Thoracic aorta (tissue), 2 donors: ENCODE data around the gene DDX59. TPM values are rescaled to one million over a fixed set of nuclear protein-coding genes. Genes with fewer than 3 reads are reported as not detected.

Experiments
- ATAC-seq: fragments of 150-250 bp; one replicate; pipeline ENCODE4 v1.8.0; 2017; ENCODE audit warnings: low read depth; ENCODE audit not compliant: insufficient number of reproducible peaks, low FRiP score
- DNase-seq: peaks from one replicate; pipeline ENCODE4 v3.0.0-alpha.2; 2020; ENCODE audit warnings: low spot score
- H3K27ac ChIP-seq, 2 donors: fragments of 200-600 bp; sonication (generic); 1 replicate in 1 of 2; 2 replicates in 1 of 2; pipeline ENCODE4 v1.5.1; 2016; ENCODE audit warnings: mild to moderate bottlenecking in 2 of 2, moderate library complexity in 2 of 2
- H3K27me3 ChIP-seq: fragments of 200-600 bp; sonication (generic); replicated peaks from 2 replicates; pipeline ENCODE4 v1.6.0; 2016; ENCODE audit warnings: mild to moderate bottlenecking; ENCODE audit not compliant: insufficient read depth
- H3K36me3 ChIP-seq: fragments of 200-600 bp; sonication (generic); one replicate; pipeline ENCODE4 v1.5.1; 2016
- H3K4me1 ChIP-seq, 2 donors: fragments of 200-600 bp; sonication (generic); 1 replicate in 1 of 2; 2 replicates in 1 of 2; pipeline versions ENCODE4 v1.5.1 to v1.6.0; 2016; ENCODE audit warnings: low read depth in 2 of 2, mild to moderate bottlenecking in 1 of 2; ENCODE audit not compliant: control insufficient read depth in 1 of 2
- H3K4me3 ChIP-seq: fragments of 200-600 bp; sonication (generic); 2 replicates; pipeline ENCODE4 v1.5.1; 2016; ENCODE audit warnings: mild to moderate bottlenecking
- H3K9me3 ChIP-seq: fragments of 200-600 bp; sonication (generic); 2 replicates; pipeline ENCODE4 v1.5.1; 2016
- total RNA-seq, 2 donors: library from RNA; depleted of rRNA; stranded (reverse); fragments of >200 nt; gene quantifications; one replicate each; pipeline versions ENCODE4 v1.1.0 to v1.2.3, GENCODE V29; 2016
- TF ChIP-seq, protein P1 (sequence below): fragments of 200-600 bp; sonication (generic); IDR thresholded peaks from one replicate; pipeline ENCODE4 v1.5.1; 2019; ENCODE audit warnings: antibody characterized with exemption

The DDX59 gene
- total RNA-seq, 2 donors from 2014 or later, result 16.5 to 27.1 TPM

DNA sequence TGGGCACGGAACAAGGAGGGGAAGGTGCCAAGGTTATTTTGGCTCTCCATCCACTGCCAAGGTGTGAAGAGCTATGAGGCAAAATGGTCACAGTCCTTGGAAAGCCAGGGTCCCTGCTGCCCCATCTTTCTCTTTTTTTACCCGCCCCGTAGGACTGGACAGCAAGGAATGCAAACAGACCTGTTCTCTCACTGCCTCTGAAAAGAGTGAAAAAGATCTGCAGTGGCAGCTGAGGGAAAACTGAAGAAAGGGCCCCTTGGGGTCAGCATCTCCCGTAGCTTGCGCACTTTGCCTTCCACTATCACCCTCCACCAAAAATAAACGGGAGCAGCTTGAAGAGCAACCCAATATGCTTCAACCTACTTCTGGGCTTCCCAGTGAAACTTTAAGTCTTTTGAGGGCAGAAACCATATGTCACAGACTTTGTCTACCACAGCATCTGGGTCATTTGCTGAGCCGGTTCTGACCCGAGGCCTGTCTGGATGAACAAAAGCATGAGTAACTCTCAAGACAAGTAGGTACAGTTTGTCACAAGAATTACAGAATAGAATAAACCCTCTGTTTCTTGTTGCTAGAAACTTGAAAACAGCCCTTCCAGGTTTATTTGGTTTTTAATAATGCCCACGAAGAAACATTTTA, 39.7 kb downstream of the DDX59 start:
- DNase-seq (no peak), ATAC-seq (no peak)
- Histone ChIP-seq H3K9me3 (no peaks in the 10 kb centered on the region), H3K4me3 (no peak overlapping the region), H3K36me3 (no peaks in the 10 kb centered on the region), H3K4me1 (no peaks in the 10 kb centered on the region), H3K27me3 (no peaks in the 10 kb centered on the region), H3K27ac (no peak overlapping the region)
- TF ChIP-seq, protein P1, sequence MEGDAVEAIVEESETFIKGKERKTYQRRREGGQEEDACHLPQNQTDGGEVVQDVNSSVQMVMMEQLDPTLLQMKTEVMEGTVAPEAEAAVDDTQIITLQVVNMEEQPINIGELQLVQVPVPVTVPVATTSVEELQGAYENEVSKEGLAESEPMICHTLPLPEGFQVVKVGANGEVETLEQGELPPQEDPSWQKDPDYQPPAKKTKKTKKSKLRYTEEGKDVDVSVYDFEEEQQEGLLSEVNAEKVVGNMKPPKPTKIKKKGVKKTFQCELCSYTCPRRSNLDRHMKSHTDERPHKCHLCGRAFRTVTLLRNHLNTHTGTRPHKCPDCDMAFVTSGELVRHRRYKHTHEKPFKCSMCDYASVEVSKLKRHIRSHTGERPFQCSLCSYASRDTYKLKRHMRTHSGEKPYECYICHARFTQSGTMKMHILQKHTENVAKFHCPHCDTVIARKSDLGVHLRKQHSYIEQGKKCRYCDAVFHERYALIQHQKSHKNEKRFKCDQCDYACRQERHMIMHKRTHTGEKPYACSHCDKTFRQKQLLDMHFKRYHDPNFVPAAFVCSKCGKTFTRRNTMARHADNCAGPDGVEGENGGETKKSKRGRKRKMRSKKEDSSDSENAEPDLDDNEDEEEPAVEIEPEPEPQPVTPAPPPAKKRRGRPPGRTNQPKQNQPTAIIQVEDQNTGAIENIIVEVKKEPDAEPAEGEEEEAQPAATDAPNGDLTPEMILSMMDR, result no peak

DNA sequence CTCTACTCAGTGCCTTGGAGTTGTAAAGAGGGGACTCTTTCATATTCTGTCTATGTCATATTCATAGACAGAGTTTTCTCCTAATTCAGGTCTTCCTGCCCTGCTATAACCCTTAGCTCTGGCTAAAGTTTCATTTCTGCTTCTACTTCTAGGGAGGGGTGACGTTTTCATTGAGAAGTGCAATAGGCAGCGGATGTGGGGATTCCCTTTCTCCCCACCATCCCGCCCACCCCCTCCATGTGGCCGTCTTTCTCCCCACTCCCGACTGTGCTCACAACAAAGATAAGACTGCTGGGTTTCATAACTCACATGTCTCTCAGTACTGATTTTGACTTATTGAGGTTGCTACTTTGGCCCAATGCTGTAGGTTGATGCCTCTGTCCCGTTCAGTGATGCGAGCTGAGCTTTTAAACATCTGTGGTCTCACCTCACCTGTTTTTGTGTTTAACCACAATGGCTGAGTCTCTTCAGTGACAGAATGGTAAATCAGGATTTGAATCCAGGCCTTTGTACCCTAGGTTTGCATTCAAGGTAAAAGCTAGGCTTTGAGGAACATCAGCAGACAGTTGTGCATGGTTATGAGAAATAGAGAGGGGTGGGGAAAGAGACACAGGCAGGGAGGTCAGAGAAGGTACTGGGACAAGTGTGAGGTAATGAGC, 41.4 kb downstream of the DDX59 start:
- DNase-seq (no peak), ATAC-seq (no peak)
- no peak overlapping the region for H3K4me3 ChIP-seq
- H3K9me3 ChIP-seq, result no peaks in the 10 kb centered on the region
- TF ChIP-seq, protein P1, result no peak
- no peaks in the 10 kb centered on the region for H3K4me1 ChIP-seq
- H3K27ac ChIP-seq, result no peak overlapping the region
- H3K27me3 ChIP-seq, result no peaks in the 10 kb centered on the region
- no peaks in the 10 kb centered on the region for H3K36me3 ChIP-seq

DNA sequence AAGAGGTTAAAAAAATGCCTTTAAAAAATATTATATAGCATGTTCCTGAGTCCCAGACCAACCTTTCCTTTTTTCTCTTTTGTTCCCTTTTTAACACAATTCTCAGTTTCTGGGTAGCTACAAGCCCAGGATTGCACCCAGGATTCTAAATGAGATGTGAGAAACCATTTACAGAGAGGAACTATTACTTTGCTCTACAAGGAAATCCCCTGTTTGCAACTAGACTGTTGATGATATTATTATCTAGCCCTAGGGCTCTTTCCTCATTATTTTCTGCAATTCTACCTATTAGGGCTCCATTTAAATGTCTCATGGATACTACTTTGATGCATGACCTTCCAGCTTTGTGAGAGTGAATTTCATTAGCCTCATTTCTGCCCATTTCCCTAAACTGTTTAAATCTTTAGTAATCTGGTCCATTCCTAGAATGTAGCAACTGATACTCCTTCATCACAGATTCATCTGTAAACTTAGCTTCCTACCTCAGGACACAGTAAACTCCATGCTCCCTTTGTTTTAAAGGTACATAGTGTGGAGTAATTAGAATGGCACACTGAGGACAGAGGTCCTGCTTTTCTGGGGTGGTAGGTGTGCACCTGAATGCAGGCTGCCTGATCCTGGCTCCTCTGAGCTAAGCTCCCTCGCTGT, 42.0 kb downstream of the DDX59 start:
- no peak for DNase-seq

DNA sequence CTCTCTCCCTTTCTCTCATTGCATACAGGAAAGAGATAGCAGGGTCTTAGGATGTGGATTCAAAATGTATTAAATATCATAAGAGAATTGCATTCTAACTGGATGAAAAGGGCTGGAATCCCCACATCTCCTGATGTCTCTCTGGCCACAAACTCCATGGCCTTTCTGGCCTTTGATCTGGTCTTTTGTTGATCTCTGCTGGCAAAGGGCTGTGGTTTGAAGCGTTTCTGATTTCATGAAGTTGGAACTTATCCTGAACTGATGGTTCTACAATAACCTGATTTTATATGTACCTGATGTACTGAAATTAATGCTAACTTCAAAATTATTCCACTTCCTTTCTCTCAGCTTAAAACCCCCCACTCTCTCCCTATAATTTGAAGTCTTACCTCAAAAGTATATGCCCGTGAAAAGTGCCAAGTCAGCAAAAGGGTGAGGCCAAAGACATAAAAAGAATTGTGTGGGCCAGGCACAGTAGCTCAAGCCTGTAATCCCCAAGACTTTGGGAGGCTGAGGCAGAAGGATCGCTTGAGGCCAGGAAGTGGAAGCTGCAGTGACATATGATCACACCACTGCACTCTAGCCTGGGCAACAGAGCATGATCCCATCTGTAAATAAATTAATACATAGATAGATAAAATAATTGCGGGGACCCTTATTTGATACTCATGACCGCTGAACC, 42.7 kb downstream of the DDX59 start:
- TF ChIP-seq, protein P1, result no peak
- H3K36me3 ChIP-seq, result no peaks in the 10 kb centered on the region
- H3K9me3 ChIP-seq, result no peaks in the 10 kb centered on the region
- H3K27me3 ChIP-seq, result no peaks in the 10 kb centered on the region
- no peak overlapping the region for H3K27ac ChIP-seq
- H3K4me1 ChIP-seq, result no peaks in the 10 kb centered on the region
- no peak for DNase-seq
- no peak overlapping the region for H3K4me3 ChIP-seq
- no peak for ATAC-seq

More for the DNA sequence above, 42.0 kb downstream of the DDX59 start:
- H3K4me3 ChIP-seq, result no peak overlapping the region
- H3K27me3 ChIP-seq, result no peaks in the 10 kb centered on the region
- TF ChIP-seq, protein P1, result no peak
- no peaks in the 10 kb centered on the region for H3K9me3 ChIP-seq
- H3K27ac ChIP-seq, result no peak overlapping the region
- no peaks in the 10 kb centered on the region for H3K4me1 ChIP-seq
- no peaks in the 10 kb centered on the region for H3K36me3 ChIP-seq
- no peak for ATAC-seq

DNA sequence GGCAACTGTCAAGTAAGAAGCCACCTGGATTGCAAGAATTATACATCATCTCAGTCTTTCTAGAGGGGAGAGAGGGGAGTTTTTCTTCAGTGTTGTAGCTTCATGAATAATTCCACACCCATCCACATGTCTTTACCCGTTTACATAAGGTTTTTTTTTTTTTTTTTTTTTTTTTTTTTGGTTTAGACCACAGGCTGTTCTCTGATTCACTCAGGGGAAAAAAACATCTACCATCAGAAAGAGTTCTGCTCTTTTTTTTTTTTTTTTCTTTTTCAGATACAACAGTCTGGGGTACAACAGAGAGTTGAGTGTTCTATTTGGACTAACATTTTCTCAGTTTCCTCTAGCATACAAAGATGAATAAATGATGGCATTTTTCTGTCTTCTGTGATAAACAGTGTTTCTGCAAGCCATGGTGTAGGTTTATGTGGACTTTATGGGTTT, 44.3 kb downstream of the DDX59 start:
- no peak overlapping the region for H3K27ac ChIP-seq

More for the DNA sequence above, 44.3 kb downstream of the DDX59 start:
- Histone ChIP-seq H3K27me3 (no peaks in the 10 kb centered on the region), H3K4me1 (peaks cover 0 to 5% of the 10 kb centered on the region in 2 donors), H3K9me3 (no peaks in the 10 kb centered on the region), H3K4me3 (no peak overlapping the region), H3K36me3 (no peaks in the 10 kb centered on the region)
- DNase-seq, result no peak
- ATAC-seq, result no peak
- TF ChIP-seq, protein P1, result no peak
